ENCODE data around the gene POLE. TPM values are rescaled to one million over a fixed set of nuclear protein-coding genes. Genes with fewer than 3 reads are reported as not detected.

The POLE gene
- total and polyA plus RNA-seq, 2 experiments from 2014 or later: 26.6 to 34.2 TPM

DNA sequence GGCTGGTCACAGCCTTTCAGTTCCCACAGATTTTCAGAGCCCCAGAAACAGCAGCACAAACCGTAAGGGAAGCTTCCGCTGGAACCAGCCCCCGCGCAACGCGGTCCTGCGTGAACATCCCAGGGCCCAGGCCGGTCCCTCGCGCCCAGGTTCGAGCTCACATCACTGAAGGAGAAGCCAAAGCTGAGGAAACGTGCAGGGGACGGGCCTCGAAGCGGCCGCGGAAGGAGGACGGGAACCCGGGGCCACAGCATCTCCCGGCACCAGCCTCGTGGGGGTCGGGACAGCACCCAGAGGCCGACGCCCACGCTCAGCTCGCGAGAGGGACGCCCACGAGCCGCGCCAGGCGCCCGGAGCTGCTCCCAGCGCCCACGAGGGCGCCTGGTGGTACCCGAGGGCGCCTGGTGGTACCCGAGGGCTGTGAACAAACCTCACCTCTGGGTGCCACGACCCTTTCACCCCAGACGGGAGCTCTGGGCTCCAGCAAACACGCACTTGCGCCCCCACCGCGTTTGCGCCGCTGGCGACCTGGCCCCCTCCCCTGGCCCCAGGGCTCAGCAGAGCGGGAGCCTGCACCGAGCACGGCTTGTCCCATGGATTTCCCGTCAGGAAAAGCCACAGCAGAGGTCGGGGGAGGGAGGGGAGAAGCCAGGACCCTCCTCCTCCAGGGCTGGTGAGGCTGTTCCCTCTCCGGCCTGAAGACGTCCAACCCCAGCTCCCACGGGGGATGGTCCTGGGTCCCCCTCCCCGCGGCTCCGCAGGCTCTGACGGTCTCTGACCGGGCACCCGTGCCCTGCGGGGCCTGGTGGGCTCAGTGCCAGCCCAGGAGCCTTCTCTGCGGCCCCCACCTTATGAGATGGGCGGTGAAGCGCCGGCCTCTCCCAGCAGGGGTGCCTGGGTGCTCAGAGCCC is 83.6 kb downstream of the POLE start:
- no peak overlapping the region for H3K27ac ChIP-seq

DNA sequence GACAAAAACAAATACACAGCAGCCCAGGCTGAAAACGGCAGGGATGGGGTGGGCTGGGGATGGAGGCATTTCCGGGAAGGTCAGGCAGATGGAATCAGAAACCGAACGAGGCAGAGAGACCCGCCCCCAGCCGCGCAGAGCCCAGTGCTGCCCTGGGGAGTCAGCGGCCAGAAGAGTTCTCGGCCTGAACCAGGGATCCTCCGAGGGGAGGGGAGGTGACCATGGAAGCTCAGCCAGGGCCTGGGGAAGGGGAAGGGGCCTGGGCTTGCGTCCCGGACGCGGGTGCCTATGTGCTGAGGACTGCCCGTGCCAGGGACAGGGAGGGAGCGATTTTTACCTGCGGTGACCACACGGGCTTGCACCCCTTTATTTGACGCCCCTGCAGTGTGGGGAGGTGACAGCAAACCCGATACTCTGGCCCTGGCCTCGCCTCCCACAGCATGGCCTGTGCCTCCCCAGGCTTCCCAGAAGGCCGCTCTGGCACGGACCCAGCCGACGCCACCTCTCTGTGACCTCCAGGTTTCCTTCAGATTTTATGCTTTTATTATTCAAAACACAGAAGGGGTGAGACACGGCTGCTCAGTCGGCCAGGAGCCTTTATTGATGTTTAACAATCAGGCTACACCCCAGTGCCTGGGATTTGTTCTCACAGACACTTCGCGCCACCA is 84.4 kb downstream of the POLE start:
- H3K4me2 ChIP-seq: peak overlapping the region; percentile 10

More for the DNA sequence above, 83.6 kb downstream of the POLE start:
- H2AFZ ChIP-seq: no peak overlapping the region
- TF ChIP-seq, protein P1, sequence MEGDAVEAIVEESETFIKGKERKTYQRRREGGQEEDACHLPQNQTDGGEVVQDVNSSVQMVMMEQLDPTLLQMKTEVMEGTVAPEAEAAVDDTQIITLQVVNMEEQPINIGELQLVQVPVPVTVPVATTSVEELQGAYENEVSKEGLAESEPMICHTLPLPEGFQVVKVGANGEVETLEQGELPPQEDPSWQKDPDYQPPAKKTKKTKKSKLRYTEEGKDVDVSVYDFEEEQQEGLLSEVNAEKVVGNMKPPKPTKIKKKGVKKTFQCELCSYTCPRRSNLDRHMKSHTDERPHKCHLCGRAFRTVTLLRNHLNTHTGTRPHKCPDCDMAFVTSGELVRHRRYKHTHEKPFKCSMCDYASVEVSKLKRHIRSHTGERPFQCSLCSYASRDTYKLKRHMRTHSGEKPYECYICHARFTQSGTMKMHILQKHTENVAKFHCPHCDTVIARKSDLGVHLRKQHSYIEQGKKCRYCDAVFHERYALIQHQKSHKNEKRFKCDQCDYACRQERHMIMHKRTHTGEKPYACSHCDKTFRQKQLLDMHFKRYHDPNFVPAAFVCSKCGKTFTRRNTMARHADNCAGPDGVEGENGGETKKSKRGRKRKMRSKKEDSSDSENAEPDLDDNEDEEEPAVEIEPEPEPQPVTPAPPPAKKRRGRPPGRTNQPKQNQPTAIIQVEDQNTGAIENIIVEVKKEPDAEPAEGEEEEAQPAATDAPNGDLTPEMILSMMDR (IDR thresholded peaks at IDR 0.05; ENCODE audit: poor library complexity): no peak
- no peaks in the 10 kb centered on the region for H3K4me1 ChIP-seq (ENCODE audit: insufficient read depth)
- H3K9me2 ChIP-seq (replicated peaks; ENCODE audit: insufficient read depth): no peaks in the 10 kb centered on the region
- H3K79me2 ChIP-seq: no peaks in the 10 kb centered on the region
- H4K20me1 ChIP-seq (ENCODE audit: insufficient read depth, poor library complexity, severe bottlenecking): no peaks in the 10 kb centered on the region
- no peak for DNase-seq (ENCODE audit: low spot score)
- H3K9me3 ChIP-seq (ENCODE audit: low read depth): no peaks in the 10 kb centered on the region
- peaks cover 32% of the 10 kb centered on the region for H3K27me3 ChIP-seq
- WGBS (ENCODE audit: low lambda C conversion rate, missing lambda C conversion rate): 87% methylated on average over 47 of the region's 67 CpGs
- no peak overlapping the region for H3K4me3 ChIP-seq
- no peak overlapping the region for H3K4me2 ChIP-seq
- H3K36me3 ChIP-seq (replicated peaks; ENCODE audit: insufficient read depth, low read depth): no peaks in the 10 kb centered on the region

DNA sequence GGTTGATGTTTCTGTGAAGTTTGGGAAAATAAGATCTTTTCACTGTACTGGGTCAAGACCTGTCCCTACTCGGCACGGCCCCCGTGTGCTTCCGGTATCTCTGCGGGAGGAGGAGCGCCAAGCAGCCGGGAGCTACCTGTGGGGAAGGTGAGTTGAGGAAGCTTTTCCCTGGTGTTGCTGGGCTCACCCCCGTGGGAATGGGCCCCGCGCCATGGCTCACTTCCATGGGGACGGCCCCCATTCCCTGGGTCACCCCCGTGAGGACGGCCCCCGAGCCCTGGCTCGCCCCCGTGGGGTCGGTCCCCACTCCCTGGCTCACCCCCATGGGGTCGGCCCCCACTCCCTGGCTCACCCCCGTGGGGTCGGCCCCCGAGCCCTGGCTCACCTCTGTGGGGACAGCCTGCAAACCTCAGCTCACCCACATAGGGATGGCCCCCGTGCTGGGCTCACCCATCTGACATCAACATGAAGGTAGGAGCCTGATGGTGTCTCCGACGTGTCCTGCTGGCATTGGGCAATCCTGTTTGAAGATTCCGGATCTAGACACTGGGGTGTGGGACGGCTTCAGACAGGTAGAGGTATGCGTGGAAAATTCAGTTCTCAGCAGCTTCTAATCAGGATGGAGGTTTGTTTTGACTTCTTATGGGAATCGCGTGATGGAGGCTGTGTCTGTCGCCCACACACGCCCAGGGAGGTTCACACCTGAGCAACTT is 85.8 kb downstream of the POLE start:
- Histone ChIP-seq H3K4me3 (no peak overlapping the region), H3K79me2 (no peaks in the 10 kb centered on the region), H3K27ac (no peak overlapping the region), H3K27me3 (peaks cover 20% of the 10 kb centered on the region), H2AFZ (no peak overlapping the region), H3K9me3 (ENCODE audit: low read depth) (no peaks in the 10 kb centered on the region), H3K4me1 (ENCODE audit: insufficient read depth) (no peaks in the 10 kb centered on the region), H3K9me2 (replicated peaks; ENCODE audit: insufficient read depth) (no peaks in the 10 kb centered on the region), H3K4me2 (peak overlapping the region; percentile 78), H4K20me1 (ENCODE audit: insufficient read depth, poor library complexity, severe bottlenecking) (no peaks in the 10 kb centered on the region), H3K36me3 (replicated peaks; ENCODE audit: insufficient read depth, low read depth) (no peaks in the 10 kb centered on the region)
- TF ChIP-seq, protein P1 (IDR thresholded peaks at IDR 0.05; ENCODE audit: poor library complexity): no peak
- no peak for TF ChIP-seq EZH2phosphoT487 (IDR thresholded peaks at IDR 0.05; ENCODE audit: low read depth, severe bottlenecking, unreplicated experiment)
- TF ChIP-seq EZH2 (IDR thresholded peaks at IDR 0.05; ENCODE audit: borderline replicate concordance): no peak
- DNase-seq (ENCODE audit: low spot score): no peak
- WGBS (ENCODE audit: low lambda C conversion rate, missing lambda C conversion rate): 88% methylated on average over 21 of the region's 31 CpGs

More for the DNA sequence above, 84.4 kb downstream of the POLE start:
- H2AFZ ChIP-seq: no peak overlapping the region
- no peaks in the 10 kb centered on the region for H3K9me3 ChIP-seq (ENCODE audit: low read depth)
- no peaks in the 10 kb centered on the region for H4K20me1 ChIP-seq (ENCODE audit: insufficient read depth, poor library complexity, severe bottlenecking)
- no peak for DNase-seq (ENCODE audit: low spot score)
- H3K4me3 ChIP-seq: no peak overlapping the region
- TF ChIP-seq EZH2 (IDR thresholded peaks at IDR 0.05; ENCODE audit: borderline replicate concordance) (no peak), EZH2phosphoT487 (IDR thresholded peaks at IDR 0.05; ENCODE audit: low read depth, severe bottlenecking, unreplicated experiment) (no peak)
- TF ChIP-seq, protein P1 (IDR thresholded peaks at IDR 0.05; ENCODE audit: poor library complexity): no peak
- no peak overlapping the region for H3K27ac ChIP-seq
- no peaks in the 10 kb centered on the region for H3K36me3 ChIP-seq (replicated peaks; ENCODE audit: insufficient read depth, low read depth)
- 65% methylated on average over 18 of the region's 29 CpGs for WGBS (ENCODE audit: low lambda C conversion rate, missing lambda C conversion rate)
- peaks cover 26% of the 10 kb centered on the region for H3K27me3 ChIP-seq
- no peaks in the 10 kb centered on the region for H3K4me1 ChIP-seq (ENCODE audit: insufficient read depth)
- H3K79me2 ChIP-seq: no peaks in the 10 kb centered on the region
- no peaks in the 10 kb centered on the region for H3K9me2 ChIP-seq (replicated peaks; ENCODE audit: insufficient read depth)

Data from hepatocyte (in vitro differentiated cells).